GM06990 (cell line): ENCODE data around the gene GMFB.
"Not testable (repeated sequence)": the region's sequence is repeated elsewhere in the genome, so short reads cannot be mapped to it uniquely, and the experiment has no call there.

ENCODE experiments used
- DNase-seq: peaks from one replicate; pipeline ENCODE4 v3.0.0-alpha.2; 2011; ENCODE audit not compliant: insufficient read length; ENCODE audit errors: extremely low read depth
- H3K27me3 ChIP-seq: replicated peaks from 2 replicates; pipeline ENCODE4 v1.6.0; 2011; ENCODE audit warnings: low read length; ENCODE audit not compliant: control insufficient read depth, insufficient read depth
- H3K36me3 ChIP-seq: 2 replicates; pipeline ENCODE4 v1.5.1; 2011; ENCODE audit warnings: low read length; ENCODE audit not compliant: control insufficient read depth, insufficient read depth
- H3K4me3 ChIP-seq: replicated peaks from 2 replicates; pipeline ENCODE4 v1.5.1; 2011; ENCODE audit warnings: low read depth, mild to moderate bottlenecking, control low read depth, low read length
- CTCF ChIP-seq: IDR thresholded peaks from 2 replicates; pipeline ENCODE4 v1.5.1; 2011; ENCODE audit warnings: low read length, control low read depth, mild to moderate bottlenecking, inconsistent platforms; ENCODE audit not compliant: insufficient read depth, poor library complexity, severe bottlenecking

GMFB gene

GRCh38 chr14:54471641-54472040 lies 17.1 kb downstream of the GMFB start:
- Histone ChIP-seq H3K36me3 (no peaks in the 10 kb centered on the region; the same call in none of the 2 replicates), H3K4me3 (no peak overlapping the region), H3K27me3 (no peaks in the 10 kb centered on the region)
- no peak for TF ChIP-seq CTCF
- DNase-seq: no peak

- Histone ChIP-seq H3K27me3 (no peaks in the 10 kb centered on the region), H3K36me3 (no peaks in the 10 kb centered on the region; the same call in 1 of the 2 replicates), H3K4me3 (no peak overlapping the region)
- no peak for TF ChIP-seq CTCF
- DNase-seq: no peak
These were observed 18.1 kb downstream of the GMFB start for GRCh38 chr14:54470701-54471100.

DNA sequence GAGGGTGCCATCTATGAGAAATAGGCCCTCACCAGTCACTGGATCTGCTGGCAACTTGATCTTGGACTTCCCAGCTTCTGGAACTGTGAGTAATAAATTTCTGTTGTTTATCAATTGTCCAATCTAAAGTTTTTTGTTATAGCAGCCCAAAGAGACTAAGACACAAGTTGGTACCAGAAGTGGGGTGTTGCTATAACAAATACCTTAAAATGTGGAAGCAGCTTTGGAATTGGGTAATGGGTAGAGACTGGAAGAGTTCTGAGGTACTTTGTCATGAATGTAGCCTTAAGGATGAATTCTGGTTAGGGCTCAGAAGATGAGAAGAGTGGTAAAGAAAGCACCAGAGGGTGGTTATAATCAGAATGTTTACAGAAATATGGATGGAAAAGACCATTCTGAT lies 21.5 kb downstream of the GMFB start:
- Histone ChIP-seq H3K4me3 (no peak overlapping the region), H3K36me3 (no peaks in the 10 kb centered on the region), H3K27me3 (no peaks in the 10 kb centered on the region)
- no peak for DNase-seq
- no peak for TF ChIP-seq CTCF

GRCh38 chr14:54465654-54466053 lies 23.1 kb downstream of the GMFB start:
- no peak for TF ChIP-seq CTCF
- Histone ChIP-seq H3K36me3 (no peaks in the 10 kb centered on the region), H3K4me3 (no peak overlapping the region), H3K27me3 (no peaks in the 10 kb centered on the region)
- no peak for DNase-seq

- H3K36me3 ChIP-seq: no peaks in the 10 kb centered on the region
- H3K27me3 ChIP-seq: no peaks in the 10 kb centered on the region
- no peak for DNase-seq
- no peak overlapping the region for H3K4me3 ChIP-seq
- TF ChIP-seq CTCF: no peak
These were observed 26.7 kb downstream of the GMFB start for GRCh38 chr14:54462048-54462447.

- DNase-seq: no peak
- H3K27me3 ChIP-seq: no peaks in the 10 kb centered on the region
- no peaks in the 10 kb centered on the region for H3K36me3 ChIP-seq
- H3K4me3 ChIP-seq: no peak overlapping the region
- no peak for TF ChIP-seq CTCF
These were observed 29.7 kb downstream of the GMFB start for GRCh38 chr14:54459106-54459505.

GRCh38 chr14:54458536-54458935 lies 30.2 kb downstream of the GMFB start:
- H3K27me3 ChIP-seq, DNase-seq, H3K36me3 ChIP-seq, H3K4me3 ChIP-seq: not testable (repeated sequence)
